Measurements from ENCODE around the gene UNC5B. TPM values are rescaled to one million over a fixed set of nuclear protein-coding genes. Genes with fewer than 3 reads are reported as not detected.

UNC5B gene
- total RNA-seq, 2 donors from 2014 or later: 7.1 to 8.4 TPM

- intact Hi-C loops (cut with DNase I): no loop called here
- no peak for DNase-seq (ENCODE audit: low spot score)
Observed at GRCh38 chr10:71300555-71301370, 88.4 kb downstream of the UNC5B start.

GRCh38 chr10:71301371-71301916, 89.1 kb downstream of the UNC5B start:
- intact Hi-C loops (cut with DNase I): no loop called here
- no peak for DNase-seq (ENCODE audit: low spot score)

GRCh38 chr10:71302451-71302850, 90.1 kb downstream of the UNC5B start:
- DNase-seq (ENCODE audit: low spot score): no peak
- intact Hi-C loops (cut with DNase I): no loop called here

- DNase-seq (ENCODE audit: low spot score): no peak
- intact Hi-C loops (cut with DNase I): no loop called here
Observed at GRCh38 chr10:71302874-71303568, 90.7 kb downstream of the UNC5B start.

- intact Hi-C loops (cut with DNase I): no loop called here
- no peak for DNase-seq (ENCODE audit: low spot score)
Observed at GRCh38 chr10:71303569-71303907, 91.2 kb downstream of the UNC5B start.

GRCh38 chr10:71304914-71305313, 92.5 kb downstream of the UNC5B start:
- intact Hi-C loops (cut with DNase I): no loop called here

GRCh38 chr10:71306979-71307378, 94.6 kb downstream of the UNC5B start:
- intact Hi-C loops (cut with DNase I): no loop called here
- DNase-seq (ENCODE audit: low spot score): no peak

More at GRCh38 chr10:71304914-71305313, 92.5 kb downstream of the UNC5B start:
- DNase-seq (ENCODE audit: low spot score): no peak

- no peak for DNase-seq (ENCODE audit: low spot score)
- intact Hi-C loops (cut with DNase I): no loop called here
Observed at GRCh38 chr10:71307469-71308085, 95.2 kb downstream of the UNC5B start.

GRCh38 chr10:71308244-71308643, 95.9 kb downstream of the UNC5B start:
- DNase-seq (ENCODE audit: low spot score): no peak
- intact Hi-C loops (cut with DNase I): no loop called here

GRCh38 chr10:71308985-71309384, 96.6 kb downstream of the UNC5B start:
- DNase-seq (ENCODE audit: low spot score): no peak

GRCh38 chr10:71309919-71310318, 97.5 kb downstream of the UNC5B start:
- intact Hi-C loops (cut with DNase I): loop anchor here (10.0 kb wide), 5 partner anchors 265 to 585 kb away; no protein-coding TSS in a partner anchor

More at GRCh38 chr10:71308985-71309384, 96.6 kb downstream of the UNC5B start:
- intact Hi-C loops (cut with DNase I): no loop called here

GRCh38 chr10:71312220-71312619, 99.8 kb downstream of the UNC5B start:
- no peak for DNase-seq (ENCODE audit: low spot score)
- intact Hi-C loops (cut with DNase I): loop anchor here (10.0 kb wide), 5 partner anchors 263 to 583 kb away; no protein-coding TSS in a partner anchor

More at GRCh38 chr10:71309919-71310318, 97.5 kb downstream of the UNC5B start:
- no peak for DNase-seq (ENCODE audit: low spot score)

GRCh38 chr10:71312811-71313789, 100.7 kb downstream of the UNC5B start:
- intact Hi-C loops (cut with DNase I): loop anchor here (10.0 kb wide), 5 partner anchors 262 to 582 kb away; no protein-coding TSS in a partner anchor
- peak; percentile 89 for DNase-seq (ENCODE audit: low spot score)

- intact Hi-C loops (cut with DNase I): loop anchor here (10.0 kb wide), 5 partner anchors 261 to 581 kb away; no protein-coding TSS in a partner anchor
- peak; percentile 88 for DNase-seq (ENCODE audit: low spot score)
Observed at GRCh38 chr10:71314028-71314693, 101.8 kb downstream of the UNC5B start.

- intact Hi-C loops (cut with DNase I): loop anchor here (5.0 to 10.0 kb wide), 6 partner anchors 260 to 580 kb away; no protein-coding TSS in a partner anchor
- no peak for DNase-seq (ENCODE audit: low spot score)
Observed at GRCh38 chr10:71314694-71315225, 102.4 kb downstream of the UNC5B start.

- intact Hi-C loops (cut with DNase I): loop anchor here (5.0 to 10.0 kb wide), 6 partner anchors 259 to 579 kb away; no protein-coding TSS in a partner anchor
- DNase-seq (ENCODE audit: low spot score): no peak
Observed at GRCh38 chr10:71316056-71316785, 103.9 kb downstream of the UNC5B start.

- no peak for DNase-seq (ENCODE audit: low spot score)
- intact Hi-C loops (cut with DNase I): loop anchor here (5.0 to 10.0 kb wide), 6 partner anchors 258 to 578 kb away; no protein-coding TSS in a partner anchor
Observed at GRCh38 chr10:71316786-71317160, 104.4 kb downstream of the UNC5B start.

Measured in posterior vena cava (tissue), 2 donors.